Hepatocyte (in vitro differentiated cells): Measurements from ENCODE around the gene PABPN1. TPM values are rescaled to one million over a fixed set of nuclear protein-coding genes. Genes with fewer than 3 reads are reported as not detected.

Source experiments
- DNase-seq: peaks from one replicate; pipeline ENCODE4 v3.0.0-alpha.2; 2016; ENCODE audit warnings: low spot score
- H2AFZ ChIP-seq: fragments of 200-600 bp; sonication (generic); 2 replicates; pipeline ENCODE4 v1.6.0; 2016; ENCODE audit warnings: antibody characterized with exemption, mild to moderate bottlenecking
- H3K27ac ChIP-seq: fragments of 200-600 bp; sonication (generic); 2 replicates; pipeline ENCODE4 v1.5.1; 2016; ENCODE audit warnings: mild to moderate bottlenecking
- H3K27me3 ChIP-seq: fragments of 200-600 bp; sonication (generic); 2 replicates; pipeline ENCODE4 v1.6.1; 2016
- H3K36me3 ChIP-seq: fragments of 200-600 bp; sonication (generic); replicated peaks from 2 replicates; pipeline ENCODE4 v1.5.1; 2016; ENCODE audit warnings: low read depth; ENCODE audit not compliant: insufficient read depth
- H3K4me1 ChIP-seq: fragments of 200-600 bp; sonication (generic); 2 replicates; pipeline ENCODE4 v1.5.1; 2016; ENCODE audit warnings: mild to moderate bottlenecking, moderate library complexity; ENCODE audit not compliant: insufficient read depth
- H3K4me2 ChIP-seq: fragments of 200-600 bp; sonication (generic); 2 replicates; pipeline ENCODE4 v1.6.0; 2016
- H3K4me3 ChIP-seq: fragments of 200-600 bp; sonication (generic); 2 replicates; pipeline ENCODE4 v1.5.1; 2016; ENCODE audit warnings: mild to moderate bottlenecking
- H3K79me2 ChIP-seq: fragments of 200-600 bp; sonication (generic); 2 replicates; pipeline ENCODE4 v1.6.0; 2017; ENCODE audit warnings: mild to moderate bottlenecking
- H3K9me2 ChIP-seq: fragments of 200-600 bp; sonication (generic); replicated peaks from 2 replicates; pipeline ENCODE4 v1.6.0; 2017; ENCODE audit warnings: mild to moderate bottlenecking; ENCODE audit not compliant: insufficient read depth
- H3K9me3 ChIP-seq: fragments of 200-600 bp; sonication (generic); 2 replicates; pipeline ENCODE4 v1.5.1; 2016; ENCODE audit warnings: low read depth, mild to moderate bottlenecking
- H4K20me1 ChIP-seq: fragments of 200-600 bp; sonication (generic); 2 replicates; pipeline ENCODE4 v1.6.0; 2016; ENCODE audit warnings: mild to moderate bottlenecking; ENCODE audit not compliant: insufficient read depth, poor library complexity, severe bottlenecking
- EZH2 ChIP-seq: fragments of 200-600 bp; sonication (generic); IDR thresholded peaks from 2 replicates; pipeline ENCODE4 v1.6.1; 2016; ENCODE audit warnings: antibody characterized with exemption, mild to moderate bottlenecking, borderline replicate concordance
- EZH2phosphoT487 ChIP-seq: fragments of 200-600 bp; sonication (generic); IDR thresholded peaks from one replicate; pipeline ENCODE4 v1.6.1; 2018; ENCODE audit warnings: antibody characterized with exemption, mild to moderate bottlenecking, low read depth, moderate library complexity; ENCODE audit not compliant: unreplicated experiment, severe bottlenecking
- WGBS: methylation state at CpG from one replicate; pipeline ENCODE4 v1.1.6; 2016; ENCODE audit warnings: low lambda C conversion rate; ENCODE audit errors: missing lambda C conversion rate; 5-methylcytosine and 5-hydroxymethylcytosine counted together
- polyA plus RNA-seq: library from polyadenylated mRNA; unstranded; fragments of >200 nt; fragmentation: Nextera tagmentation; extraction: Ambion mirVana; gene quantifications from 2 replicates; pipeline ENCODE4 v1.2.1, GENCODE V29; 2016
- total RNA-seq: library from RNA; depleted of rRNA; stranded (reverse); fragments of >200 nt; gene quantifications from 2 replicates; pipeline ENCODE4 v1.2.3, GENCODE V29; 2014
- TF ChIP-seq, protein P1 (sequence below): fragments of 200-600 bp; sonication (generic); IDR thresholded peaks from 2 replicates; pipeline ENCODE4 v1.5.1; 2016; ENCODE audit warnings: antibody characterized with exemption, mild to moderate bottlenecking; ENCODE audit not compliant: poor library complexity

The PABPN1 gene
- total and polyA plus RNA-seq, 2 experiments from 2014 or later, result 116 to 213 TPM

DNA sequence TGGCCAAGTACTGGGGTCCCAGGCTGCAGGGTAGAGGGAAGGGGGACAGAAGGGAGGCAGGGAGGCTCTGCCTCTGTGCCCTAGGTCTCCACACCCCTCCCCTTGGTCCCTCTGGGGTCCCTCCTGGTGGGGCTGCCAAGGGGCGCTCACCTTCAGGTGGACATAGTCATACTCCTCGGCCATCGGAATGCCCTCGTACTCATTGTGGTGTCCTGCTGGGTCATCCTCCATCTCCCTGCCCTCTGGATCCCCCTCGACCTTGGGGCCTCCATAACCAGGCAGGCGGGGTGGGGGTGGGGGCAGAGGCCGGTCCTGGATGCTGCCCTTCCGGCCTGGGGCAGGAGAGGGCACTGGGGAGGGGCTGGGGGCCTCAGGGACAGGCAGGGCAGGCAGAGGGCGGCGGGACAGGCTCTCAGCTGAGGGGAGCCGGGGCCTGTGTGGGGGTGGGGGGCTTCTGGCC lies 37.9 kb downstream of the PABPN1 start:
- Histone ChIP-seq H3K9me3 (no peaks in the 10 kb centered on the region), H3K27me3 (no peaks in the 10 kb centered on the region), H3K27ac (no peak overlapping the region), H4K20me1 (peaks cover 14% of the 10 kb centered on the region), H3K79me2 (peaks cover 31% of the 10 kb centered on the region), H3K36me3 (no peaks in the 10 kb centered on the region), H2AFZ (no peak overlapping the region), H3K4me3 (no peak overlapping the region), H3K4me1 (peaks cover 6% of the 10 kb centered on the region), H3K9me2 (no peaks in the 10 kb centered on the region), H3K4me2 (no peak overlapping the region)
- TF ChIP-seq EZH2phosphoT487, result no peak
- no peak for TF ChIP-seq EZH2
- TF ChIP-seq, protein P1, sequence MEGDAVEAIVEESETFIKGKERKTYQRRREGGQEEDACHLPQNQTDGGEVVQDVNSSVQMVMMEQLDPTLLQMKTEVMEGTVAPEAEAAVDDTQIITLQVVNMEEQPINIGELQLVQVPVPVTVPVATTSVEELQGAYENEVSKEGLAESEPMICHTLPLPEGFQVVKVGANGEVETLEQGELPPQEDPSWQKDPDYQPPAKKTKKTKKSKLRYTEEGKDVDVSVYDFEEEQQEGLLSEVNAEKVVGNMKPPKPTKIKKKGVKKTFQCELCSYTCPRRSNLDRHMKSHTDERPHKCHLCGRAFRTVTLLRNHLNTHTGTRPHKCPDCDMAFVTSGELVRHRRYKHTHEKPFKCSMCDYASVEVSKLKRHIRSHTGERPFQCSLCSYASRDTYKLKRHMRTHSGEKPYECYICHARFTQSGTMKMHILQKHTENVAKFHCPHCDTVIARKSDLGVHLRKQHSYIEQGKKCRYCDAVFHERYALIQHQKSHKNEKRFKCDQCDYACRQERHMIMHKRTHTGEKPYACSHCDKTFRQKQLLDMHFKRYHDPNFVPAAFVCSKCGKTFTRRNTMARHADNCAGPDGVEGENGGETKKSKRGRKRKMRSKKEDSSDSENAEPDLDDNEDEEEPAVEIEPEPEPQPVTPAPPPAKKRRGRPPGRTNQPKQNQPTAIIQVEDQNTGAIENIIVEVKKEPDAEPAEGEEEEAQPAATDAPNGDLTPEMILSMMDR, result no peak
- DNase-seq, result no peak
- 87% methylated on average over 7 of the region's 11 CpGs for WGBS

DNA sequence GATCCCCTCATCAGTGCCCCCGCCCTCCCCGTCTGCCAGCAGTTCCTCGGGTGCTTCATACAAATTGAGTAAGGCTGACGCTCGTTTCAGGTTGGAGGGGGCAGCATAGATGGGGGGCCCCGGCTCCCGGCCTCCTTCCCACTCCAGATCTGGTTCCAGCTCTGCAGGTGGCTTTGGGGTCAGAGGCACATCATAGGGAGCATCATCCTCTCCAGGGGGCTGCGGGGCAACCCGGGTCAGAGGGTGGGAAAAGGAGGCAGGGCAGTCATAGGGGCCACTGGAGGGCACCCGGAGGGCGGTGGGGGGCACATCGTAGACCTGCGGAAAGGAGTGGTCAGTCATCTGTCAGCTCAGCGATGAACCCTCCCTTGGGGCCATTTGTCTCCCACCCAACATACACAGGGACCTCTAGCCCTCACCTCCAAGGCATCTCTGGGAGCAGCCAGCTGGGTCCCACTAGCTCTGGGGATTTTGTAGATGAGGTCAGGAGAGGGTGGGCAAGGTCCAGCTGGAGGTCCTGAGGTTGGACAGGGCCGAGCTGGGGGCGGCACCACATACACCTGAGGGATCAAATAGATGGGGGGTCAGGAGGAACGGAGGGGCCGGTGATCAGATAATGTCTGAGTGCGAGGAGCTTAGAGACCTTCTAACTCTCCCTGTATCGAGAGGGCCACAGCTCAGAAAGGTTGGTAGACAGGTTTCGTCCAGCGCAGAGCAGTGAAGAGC lies 38.6 kb downstream of the PABPN1 start:
- H3K79me2 ChIP-seq, result peaks cover 38% of the 10 kb centered on the region
- no peaks in the 10 kb centered on the region for H3K36me3 ChIP-seq
- TF ChIP-seq, protein P1, result no peak
- TF ChIP-seq EZH2, result no peak
- no peak for TF ChIP-seq EZH2phosphoT487
- H3K9me2 ChIP-seq, result no peaks in the 10 kb centered on the region
- H4K20me1 ChIP-seq, result peaks cover 14% of the 10 kb centered on the region
- H3K4me2 ChIP-seq, result no peak overlapping the region
- no peak overlapping the region for H3K4me3 ChIP-seq
- no peaks in the 10 kb centered on the region for H3K27me3 ChIP-seq
- no peak overlapping the region for H3K27ac ChIP-seq
- no peak overlapping the region for H2AFZ ChIP-seq
- WGBS, result 91% methylated on average over 19 of the region's 22 CpGs
- H3K4me1 ChIP-seq, result peaks cover 7% of the 10 kb centered on the region
- no peaks in the 10 kb centered on the region for H3K9me3 ChIP-seq
- no peak for DNase-seq

DNA sequence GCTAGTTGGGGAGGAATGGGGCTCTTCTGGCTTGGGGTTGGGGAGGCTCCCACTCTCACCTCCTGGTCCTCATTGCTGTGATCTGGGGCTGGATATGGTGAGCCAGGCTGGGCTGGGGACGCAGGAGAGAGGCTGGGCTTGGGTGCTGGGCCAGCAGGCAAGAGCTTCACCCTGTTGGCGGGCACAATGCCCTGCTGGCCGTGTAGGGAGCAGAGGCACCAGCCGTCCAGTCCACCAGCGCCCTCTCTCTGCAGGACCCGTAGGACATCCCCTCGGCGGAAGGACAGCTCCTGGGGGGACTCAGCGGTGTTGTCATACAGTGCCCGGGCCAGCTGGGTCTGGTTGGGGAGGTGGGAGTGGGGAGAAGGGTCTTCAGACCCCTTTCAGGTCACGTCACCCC lies 39.2 kb downstream of the PABPN1 start:
- no peaks in the 10 kb centered on the region for H3K9me2 ChIP-seq
- no peaks in the 10 kb centered on the region for H3K36me3 ChIP-seq
- H3K27me3 ChIP-seq, result no peaks in the 10 kb centered on the region
- no peak overlapping the region for H3K4me2 ChIP-seq
- no peak for TF ChIP-seq EZH2
- no peak for TF ChIP-seq EZH2phosphoT487
- TF ChIP-seq, protein P1, result no peak
- DNase-seq, result no peak
- H4K20me1 ChIP-seq, result peaks cover 14% of the 10 kb centered on the region
- H3K9me3 ChIP-seq, result no peaks in the 10 kb centered on the region
- H2AFZ ChIP-seq, result no peak overlapping the region
- H3K4me3 ChIP-seq, result no peak overlapping the region
- no peak overlapping the region for H3K27ac ChIP-seq
- H3K79me2 ChIP-seq, result peaks cover 41% of the 10 kb centered on the region
- H3K4me1 ChIP-seq, result peaks cover 7% of the 10 kb centered on the region
- 84% methylated on average over 11 of the region's 11 CpGs for WGBS

DNA sequence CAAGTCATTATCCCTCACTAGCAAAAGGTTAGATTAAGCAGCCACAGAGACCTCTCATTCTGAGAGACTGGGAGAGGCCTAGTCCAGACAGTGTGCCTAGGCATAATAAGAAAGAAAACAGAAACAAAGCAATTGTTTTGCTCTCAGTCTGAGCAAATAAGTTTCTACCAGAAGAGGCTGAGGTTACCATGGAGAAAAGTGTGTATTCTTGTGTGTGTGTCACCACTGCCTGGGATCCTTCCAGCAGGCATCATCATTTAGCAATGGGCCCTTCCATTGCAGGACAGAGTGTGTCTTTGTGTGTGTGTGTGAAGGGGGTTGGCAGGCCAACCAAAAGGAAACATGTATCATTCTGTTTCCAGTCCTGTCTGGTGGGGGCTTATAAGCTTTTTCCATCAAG lies 40.1 kb downstream of the PABPN1 start:
- Histone ChIP-seq H3K4me2 (no peak overlapping the region), H3K9me2 (no peaks in the 10 kb centered on the region), H3K27me3 (no peaks in the 10 kb centered on the region), H3K79me2 (peaks cover 45% of the 10 kb centered on the region), H2AFZ (no peak overlapping the region), H4K20me1 (peaks cover 14% of the 10 kb centered on the region), H3K4me1 (peaks cover 7% of the 10 kb centered on the region), H3K4me3 (no peak overlapping the region), H3K36me3 (no peaks in the 10 kb centered on the region), H3K9me3 (no peaks in the 10 kb centered on the region), H3K27ac (no peak overlapping the region)
- DNase-seq, result no peak
- TF ChIP-seq, protein P1, result no peak
- no peak for TF ChIP-seq EZH2
- TF ChIP-seq EZH2phosphoT487, result no peak
